A673 (cell line): ENCODE measurements around the gene UBALD2.
"Not testable (repeated sequence)": the region's sequence is repeated elsewhere in the genome, so short reads cannot be mapped to it uniquely, and the experiment has no call there.

Source experiments
- EZH2 ChIP-seq: fragments of 200-600 bp; sonication (generic); IDR thresholded peaks from 2 replicates; pipeline ENCODE4 v1.6.1; 2017; ENCODE audit warnings: borderline replicate concordance, low read depth, mild to moderate bottlenecking, mixed read lengths, antibody characterized with exemption, low read length; ENCODE audit not compliant: poor library complexity, severe bottlenecking
- TF ChIP-seq, protein P1 (sequence below): fragments of 300-800, 200-600 bp; sonication (generic); conservative IDR thresholded peaks from 2 replicates; pipeline ENCODE4 v1.5.1; 2017; ENCODE audit warnings: low read depth, mild to moderate bottlenecking, antibody characterized with exemption, low read length, moderate library complexity, mixed read lengths

DNA sequence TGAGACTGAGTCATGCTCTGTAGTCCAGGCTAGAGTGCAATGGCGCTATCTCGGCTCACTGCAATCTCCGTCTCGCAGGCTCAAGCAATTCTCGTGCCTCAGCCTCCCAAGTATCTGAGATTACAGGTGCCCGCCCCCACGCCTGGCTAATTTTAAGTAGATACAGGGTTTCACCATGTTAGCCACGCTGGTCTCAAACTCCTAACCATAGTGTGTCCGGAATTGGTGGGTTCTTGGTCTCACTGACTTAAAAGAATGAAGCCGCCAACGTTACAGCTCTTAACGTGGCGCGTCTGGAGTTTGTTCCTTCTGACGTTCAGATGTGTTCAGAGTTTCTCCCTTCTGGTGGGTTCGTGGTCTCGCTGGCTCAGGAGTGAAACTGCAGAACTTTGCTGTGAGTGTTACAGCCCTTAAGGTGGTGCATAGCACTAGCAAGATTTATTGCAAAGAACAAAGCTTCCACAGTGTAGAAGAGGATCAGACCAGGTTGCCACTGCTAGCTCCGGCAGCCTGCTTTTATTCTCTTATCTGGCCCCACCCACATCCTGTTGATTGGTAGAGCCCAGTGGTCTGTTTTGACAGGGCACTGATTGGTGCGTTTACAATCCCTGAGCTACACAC is 8.6 kb upstream of the UBALD2 start:
- TF ChIP-seq, protein P1, sequence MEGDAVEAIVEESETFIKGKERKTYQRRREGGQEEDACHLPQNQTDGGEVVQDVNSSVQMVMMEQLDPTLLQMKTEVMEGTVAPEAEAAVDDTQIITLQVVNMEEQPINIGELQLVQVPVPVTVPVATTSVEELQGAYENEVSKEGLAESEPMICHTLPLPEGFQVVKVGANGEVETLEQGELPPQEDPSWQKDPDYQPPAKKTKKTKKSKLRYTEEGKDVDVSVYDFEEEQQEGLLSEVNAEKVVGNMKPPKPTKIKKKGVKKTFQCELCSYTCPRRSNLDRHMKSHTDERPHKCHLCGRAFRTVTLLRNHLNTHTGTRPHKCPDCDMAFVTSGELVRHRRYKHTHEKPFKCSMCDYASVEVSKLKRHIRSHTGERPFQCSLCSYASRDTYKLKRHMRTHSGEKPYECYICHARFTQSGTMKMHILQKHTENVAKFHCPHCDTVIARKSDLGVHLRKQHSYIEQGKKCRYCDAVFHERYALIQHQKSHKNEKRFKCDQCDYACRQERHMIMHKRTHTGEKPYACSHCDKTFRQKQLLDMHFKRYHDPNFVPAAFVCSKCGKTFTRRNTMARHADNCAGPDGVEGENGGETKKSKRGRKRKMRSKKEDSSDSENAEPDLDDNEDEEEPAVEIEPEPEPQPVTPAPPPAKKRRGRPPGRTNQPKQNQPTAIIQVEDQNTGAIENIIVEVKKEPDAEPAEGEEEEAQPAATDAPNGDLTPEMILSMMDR = not testable (repeated sequence)
- TF ChIP-seq EZH2 = not testable (repeated sequence)
